Activated CD4-positive, alpha-beta T cell treated with anti-CD3 and anti-CD28 coated beads, Interleukin-2, amount 50 U/mL, for 48 hours (primary cell): ENCODE results near the gene IGF2BP3.
"Not testable (repeated sequence)": the region's sequence is repeated elsewhere in the genome, so short reads cannot be mapped to it uniquely, and the experiment has no call there.

Source experiments
- DNase-seq, 2 experiments: peaks; one replicate each; pipeline ENCODE4 v3.0.0-alpha.2; 2020

Gene IGF2BP3

DNA sequence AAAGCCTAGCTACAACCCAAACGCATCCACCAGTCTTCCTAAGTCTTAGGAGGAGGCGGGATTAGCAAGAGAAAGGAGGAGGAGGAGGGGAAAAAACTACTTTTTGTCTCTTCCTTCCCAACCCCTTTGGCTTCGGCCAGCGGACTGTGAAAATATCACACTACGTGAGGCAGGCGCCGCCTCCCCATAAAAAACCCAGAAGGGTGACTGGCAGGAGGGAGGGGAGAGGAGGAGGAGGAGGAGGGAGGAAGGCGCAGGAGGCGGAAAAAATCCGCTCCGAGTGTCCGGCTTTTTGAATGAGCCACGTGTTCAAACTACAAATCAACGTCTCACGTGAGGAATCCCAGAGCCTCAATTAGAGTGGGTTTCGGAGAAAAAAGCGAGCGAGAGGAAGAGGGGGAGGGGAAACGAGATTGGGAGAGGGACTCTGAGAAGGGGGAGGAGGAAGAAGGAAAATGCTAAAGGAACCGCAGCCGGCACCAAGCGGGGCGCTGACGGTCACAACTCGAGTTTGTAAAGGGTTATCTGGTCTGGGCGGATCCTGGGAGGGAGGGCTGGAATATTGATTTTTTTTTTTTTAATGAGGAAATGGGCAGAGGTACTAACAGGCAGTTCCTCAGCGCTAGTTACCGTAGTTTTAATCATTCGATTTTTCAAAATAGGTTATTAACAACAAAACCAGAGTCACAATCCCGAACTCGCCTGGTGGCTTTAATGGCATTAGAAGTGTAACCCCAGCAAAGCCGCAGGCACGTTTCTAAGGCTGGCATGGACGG lies at the start of gene IGF2BP3:
TSS of gene IGF2BP3 (minus strand) at position 162 of the 776 bp plus-strand sequence. CDS start 381 bp downstream, outside the sequence.
- peak; percentile 47 to 61 for DNase-seq

DNA sequence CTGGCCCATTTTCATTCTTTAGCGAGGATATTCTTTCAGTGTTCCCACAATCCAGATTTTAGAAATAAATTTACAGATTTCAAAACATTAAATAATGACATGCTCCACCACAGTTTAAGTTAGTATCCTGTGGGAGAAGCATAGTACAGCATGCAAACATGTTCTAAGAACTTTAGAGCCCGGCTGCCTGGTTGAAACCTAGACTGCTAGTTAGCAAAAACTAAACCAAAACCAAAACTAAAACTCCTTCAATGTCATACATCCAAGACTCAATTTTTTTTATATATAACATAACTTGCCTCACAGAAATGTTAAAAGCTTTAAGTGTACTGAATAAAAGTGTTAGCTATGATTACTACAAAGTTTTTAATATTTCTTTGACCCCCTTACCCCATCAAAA lies 44.5 kb upstream of the IGF2BP3 start:
- DNase-seq, result peak in 1 of 2 experiments; percentile 34

DNA sequence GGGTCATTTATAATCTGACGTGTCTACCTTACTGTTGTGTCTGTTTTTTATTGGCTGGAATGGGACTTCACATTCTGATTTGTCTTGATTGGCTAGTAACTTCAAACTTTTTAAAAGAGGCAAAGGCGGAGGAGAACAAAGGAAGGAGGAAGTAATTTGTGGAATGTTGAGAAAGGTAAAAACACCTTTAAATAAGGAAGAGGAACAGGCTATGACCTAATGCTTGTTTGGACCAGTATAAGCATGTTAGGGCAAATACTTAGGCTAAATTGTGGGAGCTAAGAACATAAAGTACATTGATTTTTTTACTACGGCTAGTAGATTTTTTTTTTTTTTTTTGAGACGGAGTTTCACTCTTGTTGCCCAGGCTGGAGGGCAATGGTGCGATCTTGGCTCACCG lies 43.5 kb upstream of the IGF2BP3 start:
- not testable (repeated sequence) for DNase-seq

DNA sequence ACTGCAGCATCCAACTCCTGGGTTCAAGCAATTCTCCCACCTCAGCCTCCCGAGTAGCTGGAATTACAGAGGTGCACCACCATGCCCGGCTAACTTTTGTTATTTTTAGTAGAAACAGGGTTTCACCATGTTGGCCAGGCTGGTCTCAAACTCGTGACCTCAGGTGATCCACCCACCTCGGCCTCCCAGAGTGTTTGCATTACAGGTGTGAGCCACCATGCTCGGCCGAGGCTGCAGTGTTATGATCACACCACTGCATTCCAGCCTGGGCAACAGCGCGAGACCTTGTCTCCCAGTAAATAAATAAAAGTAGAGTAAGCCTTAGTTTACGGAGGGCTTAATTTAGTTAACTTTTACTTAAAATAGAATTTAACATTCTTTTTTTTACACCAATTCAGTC lies 23.7 kb upstream of the IGF2BP3 start:
- no peak for DNase-seq

DNA sequence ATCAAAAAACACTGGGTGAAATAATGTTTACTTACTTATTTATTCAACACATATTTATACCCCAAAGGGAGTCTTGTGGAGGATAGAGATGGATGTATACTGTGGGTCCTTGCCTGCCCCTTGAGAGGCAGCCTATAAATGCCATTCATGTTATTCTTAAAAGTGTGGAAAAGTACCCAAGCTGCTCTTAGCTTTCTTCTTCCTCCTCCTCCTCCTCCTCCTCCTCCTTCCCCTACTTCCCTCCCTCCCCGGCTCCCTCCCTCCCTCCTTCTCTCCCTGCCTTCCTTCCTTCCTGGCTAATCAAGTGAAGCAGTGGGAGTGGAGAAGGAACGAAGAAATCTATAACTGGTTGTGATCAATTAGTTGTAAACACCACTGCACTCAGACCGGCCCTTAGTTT lies 21.2 kb upstream of the IGF2BP3 start:
- no peak for DNase-seq

DNA sequence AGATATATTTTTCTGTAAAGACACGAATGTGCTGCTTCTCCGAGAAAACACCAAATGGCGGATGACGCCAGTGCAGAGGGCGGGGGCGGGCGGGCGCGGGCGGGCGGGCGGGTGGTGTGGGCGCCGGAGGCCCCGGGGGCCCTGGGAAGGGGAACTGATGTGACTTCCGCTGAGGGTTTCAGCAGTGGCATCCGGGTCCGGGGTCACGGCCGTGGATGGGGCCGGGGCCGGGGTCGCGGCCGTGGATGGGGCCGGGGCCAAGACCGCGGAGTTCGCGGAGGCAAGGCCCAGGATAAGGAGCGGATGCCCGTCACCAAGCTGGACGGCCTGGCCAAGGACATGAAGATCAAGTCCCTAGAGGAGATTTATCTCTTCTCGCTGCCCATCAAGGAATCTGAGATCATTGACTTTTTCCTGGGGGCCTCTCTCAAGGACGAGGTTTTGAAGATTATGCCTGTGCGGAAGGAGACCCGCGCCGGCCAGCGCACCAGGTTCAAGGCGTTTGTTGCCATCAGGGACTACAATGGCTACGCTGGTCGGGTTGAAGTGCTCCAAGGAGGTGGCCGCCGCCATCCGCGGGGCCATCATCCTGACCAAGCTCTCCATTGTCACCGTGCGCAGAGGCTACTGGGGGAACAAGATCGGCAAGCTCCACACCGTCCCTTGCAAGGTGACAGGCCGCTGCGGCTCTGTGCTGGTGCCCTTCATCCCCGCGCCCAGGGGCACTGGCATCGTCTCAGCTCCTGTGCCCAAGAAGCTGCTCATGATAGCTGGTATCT lies 20.3 kb upstream of the IGF2BP3 start:
- DNase-seq, result peak; percentile 40 to 53

DNA sequence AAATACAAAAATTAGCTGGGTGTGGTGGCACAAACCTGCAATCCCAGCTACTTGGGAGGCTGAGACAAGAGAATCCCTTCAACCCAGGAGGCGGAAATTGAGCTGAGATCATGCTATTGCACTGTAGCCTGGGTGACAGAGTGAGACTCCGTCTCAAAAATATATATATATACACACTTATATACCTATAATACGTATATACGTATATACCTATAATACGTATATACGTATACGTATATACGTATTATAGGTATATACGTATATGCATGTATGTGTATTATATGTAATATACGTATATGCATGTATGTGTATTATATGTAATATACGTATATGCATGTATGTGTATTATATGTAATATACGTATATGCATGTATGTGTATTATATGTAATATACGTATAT lies 18.4 kb upstream of the IGF2BP3 start:
- DNase-seq, result not testable (repeated sequence)

DNA sequence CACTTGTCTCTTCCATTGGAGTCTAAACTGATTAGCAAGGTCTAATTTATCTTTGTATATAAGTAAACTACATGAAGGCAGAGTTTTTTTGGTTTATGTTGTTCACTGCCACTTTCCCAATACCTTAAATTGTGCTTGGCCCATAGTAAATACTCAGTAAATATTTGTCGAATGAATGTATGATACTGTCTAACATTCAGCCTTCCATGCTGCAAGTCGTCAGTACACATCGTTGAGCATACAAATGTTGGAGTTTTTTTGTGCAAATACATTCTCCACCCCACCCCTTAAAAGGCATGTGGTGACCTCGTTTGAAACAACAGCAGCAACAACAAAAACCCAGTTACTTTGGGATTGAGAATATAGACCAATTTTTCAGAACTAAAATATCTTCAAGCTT lies 17.4 kb upstream of the IGF2BP3 start:
- DNase-seq, result no peak

DNA sequence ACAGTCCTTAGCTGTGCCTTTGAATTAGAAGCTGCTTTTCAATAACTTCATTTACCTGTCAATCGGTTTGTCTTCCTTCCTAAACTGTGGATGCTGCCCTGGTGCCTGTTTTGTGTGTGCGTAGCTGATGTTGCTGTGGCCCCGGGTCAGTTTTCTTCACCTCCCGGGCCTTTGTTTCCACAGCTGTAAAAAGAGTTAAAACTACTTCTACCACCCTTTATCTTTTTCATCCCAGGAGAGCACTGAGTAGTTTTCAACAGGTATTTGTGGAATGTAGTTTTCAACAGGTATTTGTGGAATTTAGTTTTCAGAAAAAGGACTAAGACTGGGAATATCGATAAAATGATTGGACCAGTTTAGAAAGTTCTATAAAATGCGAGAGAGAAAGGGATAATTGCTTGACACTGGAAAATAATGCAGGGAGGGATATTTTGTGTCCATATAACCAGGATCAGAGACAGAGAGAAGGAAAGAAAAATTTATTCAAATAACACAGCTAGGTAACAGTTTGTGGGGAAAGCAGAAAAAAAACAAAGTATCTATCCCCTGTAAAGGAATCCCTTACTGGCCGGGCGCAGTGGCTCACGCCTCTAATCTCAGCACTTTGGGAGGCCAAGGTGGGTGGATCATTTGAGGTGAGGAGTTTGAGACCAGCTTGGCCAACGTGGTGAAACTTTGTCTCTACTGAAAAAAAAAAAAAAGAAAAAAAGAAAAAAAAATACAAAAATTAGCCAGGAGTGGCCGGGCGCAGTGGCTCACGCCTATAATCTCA lies 15.9 kb upstream of the IGF2BP3 start:
- DNase-seq, result no peak

DNA sequence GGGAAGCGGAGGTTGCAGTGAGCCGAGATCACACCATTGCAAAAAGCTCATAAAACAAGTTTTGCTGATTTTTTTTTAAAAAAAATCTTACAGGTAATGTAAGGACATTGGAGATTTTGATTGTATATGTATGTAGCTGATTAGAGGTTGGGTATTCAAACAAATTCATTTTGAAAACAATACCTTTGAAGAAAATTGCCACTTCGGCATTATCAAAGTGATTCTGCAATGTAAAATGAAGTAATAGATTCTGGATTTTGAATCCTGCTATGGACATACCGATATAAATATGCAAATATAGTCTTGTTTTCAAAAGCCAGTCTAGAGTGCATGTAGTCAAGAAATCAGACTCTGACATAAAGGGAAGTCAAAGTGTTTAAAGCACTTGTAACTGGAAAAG lies 12.4 kb upstream of the IGF2BP3 start:
- no peak for DNase-seq

DNA sequence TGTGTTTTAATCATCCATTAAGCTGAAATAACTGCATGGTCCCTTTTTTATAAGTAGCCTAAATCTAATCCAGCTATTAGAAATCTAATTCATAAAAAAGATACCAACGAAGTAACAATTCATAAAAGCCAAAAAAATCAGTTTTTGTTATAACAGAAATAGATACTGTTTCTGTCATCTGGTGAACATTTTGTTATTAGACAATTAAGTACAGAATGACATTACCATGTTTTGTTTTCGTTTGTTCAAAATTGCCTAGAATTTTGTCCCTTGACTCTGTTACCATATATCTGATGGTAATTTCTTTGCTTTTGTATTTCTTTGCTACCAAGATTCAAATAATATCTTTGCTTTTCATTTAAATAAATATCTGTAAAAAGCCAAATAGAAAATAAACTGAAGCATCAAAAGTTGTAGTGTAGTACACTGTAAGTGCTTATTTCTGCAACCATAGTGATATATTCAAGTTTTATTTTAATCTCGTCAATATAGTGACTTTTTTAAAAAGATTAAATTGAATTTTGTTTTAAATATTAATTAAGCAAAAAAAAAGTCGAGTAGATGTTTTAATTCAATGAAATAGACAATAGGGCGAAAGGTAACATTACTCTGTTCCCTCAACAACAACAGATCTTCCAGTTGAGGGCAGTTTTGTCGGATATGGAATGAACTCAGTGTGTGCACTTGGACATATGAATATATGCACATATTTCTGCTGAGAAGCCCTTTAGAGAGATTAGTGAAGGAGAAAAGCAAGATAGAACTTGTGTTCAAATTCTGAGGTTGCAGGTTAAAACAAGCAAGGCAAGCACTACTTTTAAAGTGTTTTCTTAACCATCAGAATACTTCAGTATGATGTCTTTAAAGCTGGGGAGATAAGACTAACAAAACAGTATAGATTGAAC lies 7.9 kb upstream of the IGF2BP3 start:
- no peak for DNase-seq

DNA sequence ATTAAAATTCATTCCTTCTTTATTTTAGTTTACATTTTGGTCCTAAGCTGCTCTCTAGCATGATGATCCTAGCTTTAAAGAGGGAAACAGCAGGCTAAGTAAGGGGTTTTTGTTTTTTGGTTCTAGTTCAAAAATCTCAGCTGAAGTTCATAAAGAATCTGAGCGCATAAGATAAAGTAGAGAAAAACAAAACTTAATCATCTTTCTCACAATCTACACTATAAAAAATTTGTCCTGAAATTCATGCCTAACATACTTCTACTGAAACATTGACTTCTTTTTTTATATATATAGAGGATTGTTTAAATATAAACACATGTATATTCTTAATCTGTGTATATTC lies 6.8 kb upstream of the IGF2BP3 start:
- no peak for DNase-seq

DNA sequence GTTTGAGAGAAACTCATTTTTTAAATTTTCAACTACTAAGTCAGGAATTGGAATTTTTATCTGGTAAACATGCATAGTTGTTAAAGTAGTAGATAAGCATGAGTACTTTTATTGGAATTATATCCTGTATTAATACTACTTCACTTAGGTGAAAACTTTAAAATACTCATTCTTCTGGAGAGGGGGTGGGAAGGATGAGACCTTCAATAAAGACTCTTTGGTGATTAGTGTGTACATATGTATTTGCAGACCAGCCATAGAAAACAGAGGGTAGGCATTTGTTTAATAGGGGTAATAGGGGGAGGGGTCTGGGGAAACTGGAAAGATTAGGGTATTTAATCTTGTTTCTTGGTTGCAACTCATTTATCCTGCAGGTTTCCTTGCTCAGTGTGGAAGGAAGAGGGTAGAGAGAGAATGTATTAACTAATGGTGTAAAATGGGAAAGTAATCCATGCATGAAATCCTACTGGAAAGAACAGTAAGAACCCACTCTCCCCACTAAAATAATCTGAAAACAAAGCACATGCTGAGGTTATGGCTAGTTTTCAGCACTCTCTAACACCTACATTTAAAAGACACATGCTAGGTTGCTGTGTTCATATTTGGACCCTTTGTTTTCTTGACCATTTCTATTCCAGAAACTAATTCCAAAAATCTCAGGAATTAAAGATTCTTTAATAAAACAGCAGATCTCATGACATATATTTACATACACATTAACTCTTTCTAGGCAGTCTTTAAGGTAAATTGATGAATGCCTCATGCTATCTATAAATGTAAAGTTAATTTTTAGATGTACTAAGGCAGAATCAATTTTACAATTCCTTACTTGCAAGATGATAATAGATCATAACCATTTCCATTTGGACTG lies 6.2 kb upstream of the IGF2BP3 start:
- no peak for DNase-seq

DNA sequence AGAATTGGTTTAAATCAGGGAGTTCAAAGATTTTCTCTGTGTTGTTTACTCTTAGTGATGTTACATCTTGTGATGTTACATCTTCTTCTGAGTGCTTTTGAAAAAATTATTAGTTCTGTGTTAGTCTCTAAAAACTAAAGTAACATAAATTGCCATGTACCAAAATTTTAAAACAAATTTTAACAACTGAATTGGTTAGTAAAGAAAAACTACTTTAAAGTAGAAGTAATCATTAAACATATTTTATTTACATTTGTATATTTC lies 5.2 kb upstream of the IGF2BP3 start:
- DNase-seq, result no peak

DNA sequence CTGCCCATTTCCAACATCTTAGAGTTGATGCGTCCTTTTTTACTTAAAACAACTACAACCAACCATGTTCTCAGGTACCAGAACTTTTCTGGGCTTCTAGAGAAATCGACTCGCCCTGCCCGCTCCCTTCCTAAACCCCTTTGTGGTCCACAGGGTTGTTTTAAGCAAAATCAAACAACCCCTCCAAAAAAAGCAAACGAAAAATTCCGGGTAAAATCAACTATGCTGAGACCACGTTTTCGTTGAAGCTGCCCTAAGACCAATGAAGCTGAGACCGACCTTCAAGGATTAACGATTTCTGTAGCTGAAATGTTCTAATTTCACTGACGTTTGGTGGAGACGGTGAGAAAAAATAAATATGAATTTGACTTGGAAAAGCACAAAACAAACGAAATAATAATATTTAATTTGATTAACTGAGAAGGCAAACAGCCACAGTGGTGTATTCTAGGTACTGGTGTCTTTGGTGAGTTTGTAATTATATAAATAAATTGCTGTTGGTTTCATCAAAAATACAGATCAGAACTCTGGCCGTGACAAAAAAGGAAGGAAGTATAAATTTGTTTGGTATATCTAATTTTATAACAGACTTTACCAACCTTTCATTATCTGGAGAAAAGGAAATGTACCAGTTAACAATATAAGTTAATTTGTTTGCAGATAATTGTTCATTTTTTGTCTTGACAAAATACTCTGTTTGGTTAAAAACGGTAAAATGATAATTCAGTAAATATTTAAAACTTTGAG lies 4.7 kb upstream of the IGF2BP3 start:
- no peak for DNase-seq

DNA sequence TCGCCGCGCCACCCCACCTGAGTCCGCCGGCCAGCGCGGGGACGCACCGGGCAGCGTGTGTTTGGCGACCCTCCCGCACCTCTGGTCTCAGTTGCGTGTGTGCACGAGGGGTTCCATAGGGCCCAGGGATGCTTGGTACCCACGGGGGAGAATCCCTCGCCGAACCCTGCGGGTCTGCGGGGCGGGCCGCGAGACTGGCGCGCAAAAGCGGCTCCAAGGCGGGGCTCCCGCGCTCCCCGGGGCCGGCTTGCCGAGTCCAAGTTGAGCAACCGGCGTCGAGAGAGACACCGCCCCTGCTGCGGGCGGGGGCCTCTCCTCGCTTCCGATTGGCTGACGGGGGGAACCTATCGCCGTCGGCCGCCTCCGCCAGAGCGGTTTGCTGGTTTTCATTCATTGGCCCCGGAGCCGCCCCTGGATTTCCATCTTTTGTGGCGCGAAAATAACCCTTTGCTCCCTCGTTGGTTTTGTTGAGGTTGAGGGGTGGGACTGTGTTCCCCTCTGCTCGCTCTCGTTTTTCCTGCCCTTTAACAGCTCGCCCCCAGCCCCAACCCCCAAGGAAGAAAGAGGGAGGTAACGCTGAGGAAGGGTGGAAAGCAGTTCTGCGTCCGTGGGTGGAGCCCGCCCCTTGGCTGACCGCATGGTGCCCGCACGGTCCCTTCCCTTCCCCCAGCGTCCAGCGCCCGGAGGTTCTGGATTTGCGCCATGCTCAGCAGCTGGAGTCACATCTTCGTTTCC lies 4.0 kb upstream of the IGF2BP3 start:
- DNase-seq, result peak; percentile 81 to 85

DNA sequence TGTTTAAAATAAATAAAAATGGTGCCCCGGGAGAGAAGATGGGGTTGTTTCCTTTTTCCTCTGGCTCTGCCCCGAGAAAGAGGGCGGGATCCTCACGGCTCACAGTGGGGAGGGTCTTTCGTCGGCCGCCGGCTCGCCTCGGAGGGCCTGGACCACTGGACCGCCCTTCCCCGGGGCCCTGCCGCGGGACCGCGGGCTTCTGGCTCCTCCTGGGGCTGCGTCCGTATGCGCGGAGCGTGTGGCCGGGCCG lies 3.5 kb upstream of the IGF2BP3 start:
- no peak for DNase-seq

DNA sequence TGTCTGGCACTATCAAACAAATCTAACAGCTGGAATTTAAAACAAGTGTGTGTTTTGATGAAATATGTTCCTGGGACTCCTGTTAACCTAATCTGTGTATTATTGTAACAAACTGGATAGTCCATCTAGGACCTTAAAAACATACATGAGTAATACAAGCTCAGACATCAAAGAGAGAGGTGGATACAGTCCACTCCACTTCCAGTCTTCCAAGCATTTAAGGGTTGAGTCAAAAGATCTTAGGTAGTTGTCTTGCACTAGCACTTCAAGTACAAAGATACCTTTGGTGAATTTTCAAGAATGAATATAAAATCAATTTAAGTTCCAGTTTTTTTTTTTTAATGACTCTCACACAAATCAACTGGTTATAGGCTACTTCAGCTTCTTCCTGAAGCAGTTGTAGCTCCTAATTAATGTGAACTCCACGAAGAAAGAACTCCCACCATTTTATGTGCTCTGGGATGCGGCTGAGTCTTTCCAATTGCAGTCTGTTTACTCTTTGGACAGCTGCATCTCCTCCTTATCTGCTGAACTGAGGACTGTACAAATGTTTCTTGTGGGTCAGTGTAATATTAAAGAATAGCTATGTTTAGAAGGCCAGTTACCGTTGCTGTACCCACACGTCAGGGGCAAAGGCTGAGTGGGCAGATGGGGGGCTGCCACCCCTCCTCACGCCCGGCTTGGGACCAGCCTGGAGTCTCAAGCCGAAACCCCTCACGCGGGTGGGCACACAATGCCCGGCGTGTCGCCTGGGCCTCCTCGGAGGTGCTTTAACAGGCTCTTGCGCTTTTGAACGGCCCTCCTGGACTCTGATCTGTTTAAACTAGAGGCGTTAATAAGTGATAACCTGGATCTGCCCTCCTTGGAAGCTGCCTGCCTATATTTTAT lies 2.9 kb upstream of the IGF2BP3 start:
- peak in 1 of 2 experiments; percentile 10 for DNase-seq

DNA sequence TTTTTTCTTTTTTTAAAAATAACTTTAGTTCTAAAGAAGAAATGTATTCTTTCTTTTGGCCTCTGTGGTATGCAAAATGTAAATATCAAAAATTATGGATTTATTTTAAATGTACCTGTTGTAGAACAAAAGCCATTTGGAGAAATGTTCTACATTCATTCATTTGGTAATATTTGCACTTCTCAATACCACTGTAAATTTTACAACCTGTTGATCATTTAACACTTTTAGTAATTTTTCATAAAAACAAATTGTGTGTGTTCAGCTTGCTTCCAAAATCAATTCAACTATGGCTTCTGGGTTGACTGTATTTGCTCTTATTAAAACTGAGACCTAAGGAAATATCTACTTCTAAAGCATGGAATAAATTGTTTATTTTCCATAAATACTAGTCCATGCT lies 2.3 kb upstream of the IGF2BP3 start:
- no peak for DNase-seq

DNA sequence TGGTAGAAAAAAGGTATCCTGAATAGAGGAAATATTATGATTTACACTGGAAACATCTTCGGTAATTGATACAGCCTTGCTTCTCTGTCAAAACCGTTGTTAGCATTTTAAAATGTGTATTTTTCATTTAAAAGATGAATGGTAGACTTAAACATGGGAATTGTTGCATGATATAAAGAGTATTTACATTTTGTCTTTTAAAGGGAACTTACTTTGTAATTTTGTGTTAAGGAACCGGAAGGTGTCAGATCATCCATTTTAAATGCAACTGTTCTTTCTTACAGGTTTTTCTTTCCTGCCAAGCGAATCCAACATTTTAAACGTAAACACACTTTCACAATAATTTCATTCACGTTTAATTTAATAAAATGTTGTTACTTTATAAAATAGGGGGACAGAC lies 1.8 kb upstream of the IGF2BP3 start:
- no peak for DNase-seq
